Liver (tissue), 9 donors: ENCODE results near the gene BBC3. TPM values are rescaled to one million over a fixed set of nuclear protein-coding genes. Genes with fewer than 3 reads are reported as not detected.

ENCODE experiments used
- DNase-seq: peaks from one replicate; pipeline ENCODE4 v3.0.0-alpha.2; 2017; ENCODE audit warnings: low spot score
- H3K27ac ChIP-seq, 2 donors: one replicate each; pipeline ENCODE4 v1.7.0; 2013; ENCODE audit warnings: inconsistent platforms in 2 of 2, low read length in 2 of 2, control low read depth in 1 of 2, low read depth in 1 of 2, mild to moderate bottlenecking in 1 of 2
- H3K27me3 ChIP-seq, 4 donors: one replicate each; pipeline versions ENCODE4 v1.6.1 to v1.7.0; 2013; ENCODE audit warnings: low read length in 3 of 4, inconsistent platforms in 1 of 4, mild to moderate bottlenecking in 1 of 4, moderate library complexity in 1 of 4; ENCODE audit not compliant: control insufficient read depth in 4 of 4, insufficient read depth in 4 of 4
- H3K36me3 ChIP-seq, 4 donors: one replicate each; pipeline versions ENCODE4 v1.6.1 to v1.7.0; 2013; ENCODE audit warnings: low read length in 3 of 4, mild to moderate bottlenecking in 3 of 4, low read depth in 1 of 4, moderate library complexity in 1 of 4; ENCODE audit not compliant: control insufficient read depth in 4 of 4, insufficient read depth in 3 of 4
- H3K4me1 ChIP-seq, 4 donors: one replicate each; pipeline versions ENCODE4 v1.6.1 to v1.7.0; 2013; ENCODE audit warnings: low read length in 3 of 4, mild to moderate bottlenecking in 3 of 4, moderate library complexity in 1 of 4; ENCODE audit not compliant: control insufficient read depth in 4 of 4, insufficient read depth in 4 of 4
- H3K4me3 ChIP-seq, 3 donors: one replicate each; pipeline versions ENCODE4 v1.6.1 to v1.7.0; 2013; ENCODE audit warnings: low read length in 3 of 3, control low read depth in 1 of 3, low read depth in 1 of 3, mild to moderate bottlenecking in 1 of 3
- H3K9ac ChIP-seq, 2 donors: one replicate each; pipeline ENCODE4 v1.7.0; 2013; ENCODE audit warnings: low read length in 2 of 2, mild to moderate bottlenecking in 2 of 2, moderate library complexity in 2 of 2, control low read depth in 1 of 2, low read depth in 1 of 2
- H3K9me3 ChIP-seq, 4 donors: one replicate each; pipeline versions ENCODE4 v1.6.1 to v1.7.0; 2013; ENCODE audit warnings: low read length in 3 of 4; ENCODE audit not compliant: control insufficient read depth in 4 of 4
- ATF3 ChIP-seq: IDR thresholded peaks from 2 replicates; pipeline ENCODE4 v1.6.1; 2016; ENCODE audit warnings: antibody characterized with exemption
- EGR1 ChIP-seq, 2 donors: IDR thresholded peaks; 2 replicates each; pipeline ENCODE4 v1.6.1; 2016 to 2018; ENCODE audit warnings: antibody characterized with exemption in 2 of 2, low read depth in 2 of 2
- FOXA1 ChIP-seq: IDR thresholded peaks from 2 replicates; pipeline ENCODE4 v1.6.1; 2016; ENCODE audit warnings: antibody characterized with exemption
- FOXA2 ChIP-seq: IDR thresholded peaks from 2 replicates; pipeline ENCODE4 v1.6.1; 2016; ENCODE audit warnings: antibody characterized with exemption
- GABPA ChIP-seq, 2 donors: IDR thresholded peaks in 1 of 2; conservative IDR thresholded peaks in 1 of 2; 2 replicates each; pipeline ENCODE4 v1.6.1; 2016; ENCODE audit warnings: antibody characterized with exemption in 2 of 2, mild to moderate bottlenecking in 1 of 2, moderate library complexity in 1 of 2
- HNF4A ChIP-seq, 2 donors: conservative IDR thresholded peaks; 2 replicates each; pipeline ENCODE4 v1.6.1; 2016; ENCODE audit warnings: antibody characterized with exemption in 2 of 2, mild to moderate bottlenecking in 2 of 2
- HNF4G ChIP-seq: IDR thresholded peaks from 2 replicates; pipeline ENCODE4 v1.6.1; 2016; ENCODE audit warnings: antibody characterized with exemption
- JUND ChIP-seq, 2 donors: IDR thresholded peaks; 2 replicates each; pipeline ENCODE4 v1.6.1; 2016; ENCODE audit warnings: antibody characterized with exemption in 2 of 2
- MAX ChIP-seq: IDR thresholded peaks from 2 replicates; pipeline ENCODE4 v1.6.1; 2016; ENCODE audit warnings: antibody characterized with exemption
- NR2F2 ChIP-seq: IDR thresholded peaks from 2 replicates; pipeline ENCODE4 v1.6.1; 2016; ENCODE audit warnings: antibody characterized with exemption
- RAD21 ChIP-seq, 2 donors: IDR thresholded peaks; 2 replicates each; pipeline ENCODE4 v1.6.1; 2016; ENCODE audit warnings: antibody characterized with exemption in 2 of 2, mild to moderate bottlenecking in 2 of 2
- REST ChIP-seq: IDR thresholded peaks from 2 replicates; pipeline ENCODE4 v1.6.1; 2016; ENCODE audit warnings: antibody characterized with exemption, mild to moderate bottlenecking
- RXRA ChIP-seq, 2 donors: IDR thresholded peaks; 2 replicates each; pipeline ENCODE4 v1.6.1; 2017 to 2018; ENCODE audit warnings: antibody characterized with exemption in 2 of 2, mild to moderate bottlenecking in 1 of 2
- SP1 ChIP-seq: IDR thresholded peaks from 2 replicates; pipeline ENCODE4 v1.6.1; 2018; ENCODE audit warnings: antibody characterized with exemption, mild to moderate bottlenecking
- TAF1 ChIP-seq: conservative IDR thresholded peaks from 2 replicates; pipeline ENCODE4 v1.6.1; 2016; ENCODE audit warnings: antibody characterized with exemption, mild to moderate bottlenecking
- YY1 ChIP-seq: IDR thresholded peaks from 2 replicates; pipeline ENCODE4 v1.6.1; 2016; ENCODE audit warnings: antibody characterized with exemption, mild to moderate bottlenecking
- ZBTB33 ChIP-seq: IDR thresholded peaks from 2 replicates; pipeline ENCODE4 v1.6.1; 2016; ENCODE audit warnings: antibody characterized with exemption
- WGBS: extraction: QIAGEN DNeasy Blood & Tissue Kit; methylation state at CpG from one replicate; pipeline ENCODE4 v1.1.7; 2013; 5-methylcytosine and 5-hydroxymethylcytosine counted together
- polyA plus RNA-seq, 2 donors: library from polyadenylated mRNA; stranded (reverse) in 1 of 2; unstranded in 1 of 2; fragments of 200-250 nt in 1 of 2; fragments of >200 nt in 1 of 2; fragmentation: Nextera tagmentation in 1 of 2; extraction: Ambion mirVana in 1 of 2; gene quantifications; one replicate each; pipeline versions ENCODE4 v1.2.1 to v1.2.3, GENCODE V29; 2013 to 2015
- total RNA-seq, 2 donors: library from RNA; depleted of rRNA; stranded (reverse); fragments of >200 nt; gene quantifications; one replicate each; pipeline ENCODE4 v1.2.3, GENCODE V29; 2014
- TF ChIP-seq, protein P1 (sequence below): fragments of 150-350 bp; IDR thresholded peaks from 2 replicates; pipeline ENCODE4 v1.5.1; 2017; ENCODE audit warnings: improper control_type of control experiment, low read depth, low read length; ENCODE audit not compliant: missing input control
- donor health status: healthy.
- donor health status: healthy.
- donor health status: healthy.
- donor health status: healthy.
- donor health status: healthy.

BBC3 gene
- total and polyA plus RNA-seq, 4 donors, result 0.35 to 2.6 (median 1.6) TPM

- WGBS, result 1% methylated on average over 52 of the region's 52 CpGs
- Histone ChIP-seq H3K27ac (peak overlapping the region; percentile 83 to 86), H3K36me3 (peaks cover 9 to 23% (median 13%) of the 10 kb centered on the region in 4 donors), H3K27me3 (no peaks in the 10 kb centered on the region), H3K4me1 (peaks cover 7 to 14% (median 10%) of the 10 kb centered on the region in 4 donors), H3K9me3 (no peaks in the 10 kb centered on the region), H3K9ac (no peak overlapping the region), H3K4me3 (peak overlapping the region in 1 of 3 donors; percentile 76)
- no peak for TF ChIP-seq ZBTB33
- TF ChIP-seq SP1, result peak; percentile 82
- TF ChIP-seq REST, result no peak
- TF ChIP-seq RXRA (IDR thresholded peaks at IDR 0.05), result no peak
- peak in 1 of 2 donors; percentile 4 for TF ChIP-seq HNF4A (conservative IDR thresholded peaks at IDR 0.05)
- no peak for TF ChIP-seq RAD21 (IDR thresholded peaks at IDR 0.05)
- TF ChIP-seq, protein P1, sequence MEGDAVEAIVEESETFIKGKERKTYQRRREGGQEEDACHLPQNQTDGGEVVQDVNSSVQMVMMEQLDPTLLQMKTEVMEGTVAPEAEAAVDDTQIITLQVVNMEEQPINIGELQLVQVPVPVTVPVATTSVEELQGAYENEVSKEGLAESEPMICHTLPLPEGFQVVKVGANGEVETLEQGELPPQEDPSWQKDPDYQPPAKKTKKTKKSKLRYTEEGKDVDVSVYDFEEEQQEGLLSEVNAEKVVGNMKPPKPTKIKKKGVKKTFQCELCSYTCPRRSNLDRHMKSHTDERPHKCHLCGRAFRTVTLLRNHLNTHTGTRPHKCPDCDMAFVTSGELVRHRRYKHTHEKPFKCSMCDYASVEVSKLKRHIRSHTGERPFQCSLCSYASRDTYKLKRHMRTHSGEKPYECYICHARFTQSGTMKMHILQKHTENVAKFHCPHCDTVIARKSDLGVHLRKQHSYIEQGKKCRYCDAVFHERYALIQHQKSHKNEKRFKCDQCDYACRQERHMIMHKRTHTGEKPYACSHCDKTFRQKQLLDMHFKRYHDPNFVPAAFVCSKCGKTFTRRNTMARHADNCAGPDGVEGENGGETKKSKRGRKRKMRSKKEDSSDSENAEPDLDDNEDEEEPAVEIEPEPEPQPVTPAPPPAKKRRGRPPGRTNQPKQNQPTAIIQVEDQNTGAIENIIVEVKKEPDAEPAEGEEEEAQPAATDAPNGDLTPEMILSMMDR, result no peak
- TF ChIP-seq NR2F2, result no peak
- TF ChIP-seq FOXA1, result no peak
- peak; percentile 11 to 46 for TF ChIP-seq EGR1 (IDR thresholded peaks at IDR 0.05; ENCODE audit: low read depth in 2 of 2)
- TF ChIP-seq TAF1, result no peak
- TF ChIP-seq HNF4G, result no peak
- TF ChIP-seq YY1, result no peak
- peak in 1 of 2 donors; percentile 7 for TF ChIP-seq JUND (IDR thresholded peaks at IDR 0.05)
- peak; percentile 91 for TF ChIP-seq ATF3
- no peak for TF ChIP-seq MAX
- no peak for TF ChIP-seq GABPA (IDR thresholded peaks at IDR 0.05 in 1 of 2, conservative IDR thresholded peaks at IDR 0.05 in 1 of 2)
- no peak for TF ChIP-seq FOXA2
- peak; percentile 100 for DNase-seq
Observed at GRCh38 chr19:47256693-47257410, 25.9 kb upstream of the BBC3 start.
